Hematopoietic multipotent progenitor cell treated with erythropoietin and hydrocortisone succinate and interleukin-3 and kit ligand, for 4 days (in vitro differentiated cells): Measurements from ENCODE around the gene SPINK7.

Experiments
- DNase-seq: peaks from one replicate; pipeline ENCODE4 v3.0.0-alpha.2; 2015

The SPINK7 gene

DNA sequence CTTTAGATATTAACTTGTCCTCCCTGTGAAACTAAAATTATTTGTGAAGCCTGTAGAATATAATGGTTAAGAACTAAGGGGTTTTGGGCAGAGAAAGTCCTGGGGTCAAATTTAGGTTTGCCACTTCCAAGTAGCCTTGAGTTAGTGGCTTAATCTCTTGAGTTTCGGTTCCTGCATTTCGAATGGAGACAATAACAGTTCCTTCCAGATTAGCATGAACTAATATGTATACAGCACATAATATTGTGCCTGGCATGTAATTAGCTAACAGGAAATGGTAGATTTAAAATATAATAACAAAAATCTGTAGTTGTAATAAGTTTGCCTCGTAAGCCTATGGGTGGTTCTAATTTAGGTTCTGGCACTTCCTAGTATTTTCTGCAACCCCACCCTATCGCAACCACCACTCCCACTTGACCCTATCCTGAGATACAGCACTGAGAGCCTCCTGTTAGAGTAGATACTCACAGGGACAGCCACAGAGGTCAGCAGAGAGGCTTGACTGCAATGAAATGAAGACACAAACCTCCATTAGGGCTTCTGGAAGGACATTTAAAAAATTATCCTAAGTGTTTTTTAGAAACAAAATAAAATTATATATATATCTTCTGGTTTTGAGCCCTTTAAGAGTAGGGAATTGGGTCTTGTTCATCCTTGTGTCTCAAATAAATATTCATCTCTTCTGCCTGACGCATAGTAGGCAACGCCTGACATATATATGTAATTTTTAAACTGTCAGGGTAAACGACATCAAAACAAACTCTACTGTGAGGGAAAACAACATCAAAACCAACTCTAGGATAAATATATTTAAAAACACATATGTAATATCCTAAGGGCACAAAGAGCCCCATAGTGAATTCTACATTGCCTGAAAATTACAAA lies 31.6 kb downstream of the SPINK7 start:
- DNase-seq = peak; percentile 58

- DNase-seq = no peak
Measured at GRCh38 chr5:148347706-148348105, 35.5 kb downstream of the SPINK7 start.

GRCh38 chr5:148352696-148353095 lies 40.5 kb downstream of the SPINK7 start:
- no peak for DNase-seq

- no peak for DNase-seq
Measured at GRCh38 chr5:148353634-148354033, 41.4 kb downstream of the SPINK7 start.

- DNase-seq = peak; percentile 43
Measured at GRCh38 chr5:148364343-148364742, 52.1 kb downstream of the SPINK7 start.
